HCT116 (cell line): ENCODE data around the gene NACC1.

Source experiments
- CEBPB ChIP-seq: IDR thresholded peaks from 2 replicates; pipeline ENCODE4 v1.6.1; 2012; ENCODE audit warnings: low read depth
- POLR2A ChIP-seq: IDR thresholded peaks from 2 replicates; pipeline ENCODE4 v1.7.0; 2011; ENCODE audit warnings: borderline replicate concordance; ENCODE audit not compliant: insufficient read depth, insufficient read length; ENCODE audit errors: extremely low read depth
- SIN3A ChIP-seq: IDR thresholded peaks from 2 replicates; pipeline ENCODE4 v1.6.1; 2012; ENCODE audit warnings: low read depth
- TF ChIP-seq, protein P1 (sequence below): IDR thresholded peaks from 2 replicates; pipeline ENCODE4 v1.6.1; 2012; ENCODE audit warnings: low read depth
- TF ChIP-seq, protein P2 (sequence below), 3 experiments: fragments of 200-600 bp in 1 of 3; sonication (generic) in 1 of 3; IDR thresholded peaks in 2 of 3; conservative IDR thresholded peaks in 1 of 3; 2 replicates each; pipeline ENCODE4 v1.5.1; 2012 to 2017; ENCODE audit warnings: low read depth in 2 of 3, low read length in 2 of 3, antibody characterized with exemption in 1 of 3, borderline replicate concordance in 1 of 3, control low read depth in 1 of 3, mild to moderate bottlenecking in 1 of 3, mixed read lengths in 1 of 3, mixed run types in 1 of 3, moderate library complexity in 1 of 3; ENCODE audit not compliant: insufficient read depth in 1 of 3

- TF ChIP-seq, protein P1, sequence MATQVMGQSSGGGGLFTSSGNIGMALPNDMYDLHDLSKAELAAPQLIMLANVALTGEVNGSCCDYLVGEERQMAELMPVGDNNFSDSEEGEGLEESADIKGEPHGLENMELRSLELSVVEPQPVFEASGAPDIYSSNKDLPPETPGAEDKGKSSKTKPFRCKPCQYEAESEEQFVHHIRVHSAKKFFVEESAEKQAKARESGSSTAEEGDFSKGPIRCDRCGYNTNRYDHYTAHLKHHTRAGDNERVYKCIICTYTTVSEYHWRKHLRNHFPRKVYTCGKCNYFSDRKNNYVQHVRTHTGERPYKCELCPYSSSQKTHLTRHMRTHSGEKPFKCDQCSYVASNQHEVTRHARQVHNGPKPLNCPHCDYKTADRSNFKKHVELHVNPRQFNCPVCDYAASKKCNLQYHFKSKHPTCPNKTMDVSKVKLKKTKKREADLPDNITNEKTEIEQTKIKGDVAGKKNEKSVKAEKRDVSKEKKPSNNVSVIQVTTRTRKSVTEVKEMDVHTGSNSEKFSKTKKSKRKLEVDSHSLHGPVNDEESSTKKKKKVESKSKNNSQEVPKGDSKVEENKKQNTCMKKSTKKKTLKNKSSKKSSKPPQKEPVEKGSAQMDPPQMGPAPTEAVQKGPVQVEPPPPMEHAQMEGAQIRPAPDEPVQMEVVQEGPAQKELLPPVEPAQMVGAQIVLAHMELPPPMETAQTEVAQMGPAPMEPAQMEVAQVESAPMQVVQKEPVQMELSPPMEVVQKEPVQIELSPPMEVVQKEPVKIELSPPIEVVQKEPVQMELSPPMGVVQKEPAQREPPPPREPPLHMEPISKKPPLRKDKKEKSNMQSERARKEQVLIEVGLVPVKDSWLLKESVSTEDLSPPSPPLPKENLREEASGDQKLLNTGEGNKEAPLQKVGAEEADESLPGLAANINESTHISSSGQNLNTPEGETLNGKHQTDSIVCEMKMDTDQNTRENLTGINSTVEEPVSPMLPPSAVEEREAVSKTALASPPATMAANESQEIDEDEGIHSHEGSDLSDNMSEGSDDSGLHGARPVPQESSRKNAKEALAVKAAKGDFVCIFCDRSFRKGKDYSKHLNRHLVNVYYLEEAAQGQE, result no peak
- TF ChIP-seq POLR2A (no peak), CEBPB (no peak), SIN3A (no peak)
- TF ChIP-seq, protein P2, sequence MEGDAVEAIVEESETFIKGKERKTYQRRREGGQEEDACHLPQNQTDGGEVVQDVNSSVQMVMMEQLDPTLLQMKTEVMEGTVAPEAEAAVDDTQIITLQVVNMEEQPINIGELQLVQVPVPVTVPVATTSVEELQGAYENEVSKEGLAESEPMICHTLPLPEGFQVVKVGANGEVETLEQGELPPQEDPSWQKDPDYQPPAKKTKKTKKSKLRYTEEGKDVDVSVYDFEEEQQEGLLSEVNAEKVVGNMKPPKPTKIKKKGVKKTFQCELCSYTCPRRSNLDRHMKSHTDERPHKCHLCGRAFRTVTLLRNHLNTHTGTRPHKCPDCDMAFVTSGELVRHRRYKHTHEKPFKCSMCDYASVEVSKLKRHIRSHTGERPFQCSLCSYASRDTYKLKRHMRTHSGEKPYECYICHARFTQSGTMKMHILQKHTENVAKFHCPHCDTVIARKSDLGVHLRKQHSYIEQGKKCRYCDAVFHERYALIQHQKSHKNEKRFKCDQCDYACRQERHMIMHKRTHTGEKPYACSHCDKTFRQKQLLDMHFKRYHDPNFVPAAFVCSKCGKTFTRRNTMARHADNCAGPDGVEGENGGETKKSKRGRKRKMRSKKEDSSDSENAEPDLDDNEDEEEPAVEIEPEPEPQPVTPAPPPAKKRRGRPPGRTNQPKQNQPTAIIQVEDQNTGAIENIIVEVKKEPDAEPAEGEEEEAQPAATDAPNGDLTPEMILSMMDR (IDR thresholded peaks at IDR 0.05 in 2 of 3, conservative IDR thresholded peaks at IDR 0.05 in 1 of 3; ENCODE audit: borderline replicate concordance in 1 of 3, insufficient read depth in 1 of 3, low read depth in 2 of 3, low read length in 2 of 3), result peak; percentile 63 to 80 (median 63)
Measured at GRCh38 chr19:13100841-13101589, 17.0 kb upstream of the NACC1 start.
